DOHH2 (cell line): ENCODE results near the gene SHISA7.

ENCODE experiments used
- EZH2phosphoT487 ChIP-seq: fragments of 200-600 bp; sonication (generic); IDR thresholded peaks from 2 replicates; pipeline ENCODE4 v1.6.1; 2017; ENCODE audit warnings: borderline replicate concordance, mild to moderate bottlenecking, antibody characterized with exemption, low read length, moderate library complexity, mixed read lengths
- TF ChIP-seq, protein P1 (sequence below): fragments of 200-600 bp; sonication (generic); IDR thresholded peaks from one replicate; pipeline ENCODE4 v1.5.1; 2014; ENCODE audit warnings: antibody characterized with exemption, mild to moderate bottlenecking, low read depth, low read length; ENCODE audit not compliant: poor library complexity, severe bottlenecking

DNA sequence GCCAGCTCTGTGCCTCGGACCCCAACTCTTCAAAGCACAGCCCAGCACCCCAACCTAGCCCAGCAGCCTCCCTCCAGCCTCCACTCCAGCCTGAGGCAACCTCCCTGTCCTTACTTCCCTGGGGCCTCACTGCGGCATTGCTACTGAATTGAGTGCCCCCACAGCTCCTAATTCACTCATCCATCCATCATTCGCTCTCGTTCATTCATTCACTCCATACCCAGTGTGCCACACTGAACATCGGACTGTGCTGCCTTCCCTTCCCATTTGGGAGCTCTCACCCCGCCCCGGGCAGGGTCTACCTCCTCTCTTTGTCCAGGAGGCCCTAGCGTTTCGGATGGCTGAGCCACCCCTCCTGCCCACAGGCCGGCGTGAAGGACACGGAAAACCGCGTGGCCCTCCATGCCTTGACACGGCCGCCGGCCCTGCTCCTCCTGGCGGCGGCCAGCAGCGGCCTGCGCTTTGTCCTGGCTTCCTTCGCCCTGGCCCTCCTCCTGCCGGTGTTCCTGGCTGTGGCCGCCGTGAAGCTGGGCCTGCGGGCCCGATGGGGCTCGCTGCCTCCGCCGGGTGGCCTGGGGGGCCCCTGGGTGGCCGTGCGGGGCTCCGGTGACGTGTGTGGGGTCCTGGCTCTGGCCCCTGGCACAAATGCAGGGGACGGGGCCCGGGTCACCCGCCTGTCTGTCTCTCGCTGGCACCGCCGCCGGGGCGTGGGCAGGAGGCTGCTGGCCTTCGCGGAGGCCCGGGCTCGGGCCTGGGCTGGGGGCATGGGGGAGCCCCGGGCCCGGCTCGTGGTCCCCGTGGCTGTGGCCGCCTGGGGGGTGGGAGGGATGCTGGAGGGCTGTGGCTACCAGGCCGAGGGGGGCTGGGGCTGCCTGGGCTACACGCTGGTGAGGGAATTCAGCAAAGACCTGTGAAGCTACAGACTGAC is 43.2 kb upstream of the SHISA7 start:
- TF ChIP-seq, protein P1, sequence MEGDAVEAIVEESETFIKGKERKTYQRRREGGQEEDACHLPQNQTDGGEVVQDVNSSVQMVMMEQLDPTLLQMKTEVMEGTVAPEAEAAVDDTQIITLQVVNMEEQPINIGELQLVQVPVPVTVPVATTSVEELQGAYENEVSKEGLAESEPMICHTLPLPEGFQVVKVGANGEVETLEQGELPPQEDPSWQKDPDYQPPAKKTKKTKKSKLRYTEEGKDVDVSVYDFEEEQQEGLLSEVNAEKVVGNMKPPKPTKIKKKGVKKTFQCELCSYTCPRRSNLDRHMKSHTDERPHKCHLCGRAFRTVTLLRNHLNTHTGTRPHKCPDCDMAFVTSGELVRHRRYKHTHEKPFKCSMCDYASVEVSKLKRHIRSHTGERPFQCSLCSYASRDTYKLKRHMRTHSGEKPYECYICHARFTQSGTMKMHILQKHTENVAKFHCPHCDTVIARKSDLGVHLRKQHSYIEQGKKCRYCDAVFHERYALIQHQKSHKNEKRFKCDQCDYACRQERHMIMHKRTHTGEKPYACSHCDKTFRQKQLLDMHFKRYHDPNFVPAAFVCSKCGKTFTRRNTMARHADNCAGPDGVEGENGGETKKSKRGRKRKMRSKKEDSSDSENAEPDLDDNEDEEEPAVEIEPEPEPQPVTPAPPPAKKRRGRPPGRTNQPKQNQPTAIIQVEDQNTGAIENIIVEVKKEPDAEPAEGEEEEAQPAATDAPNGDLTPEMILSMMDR, result no peak
- TF ChIP-seq EZH2phosphoT487, result no peak
